Posterior vena cava (tissue), 2 donors: ENCODE measurements around the gene SLC16A1. TPM values are rescaled to one million over a fixed set of nuclear protein-coding genes. Genes with fewer than 3 reads are reported as not detected.

Experiments used
- DNase-seq: peaks from one replicate; pipeline ENCODE4 v3.0.0-alpha.2; 2020; ENCODE audit warnings: low spot score
- intact Hi-C, 2 donors: fragments of 100-400 bp; cut with DNase I; formaldehyde crosslinking; loops; one replicate each; pipeline versions ENCODE4 v1.14.1 to v1.14.2; 2022 to 2023
- total RNA-seq, 2 donors: library from RNA; stranded (reverse); fragmentation: NEBNext Ultra II Directional; extraction: Animal tissue kit (Norgen Biotek cat#: 25700); gene quantifications; one replicate each; pipeline ENCODE4 v1.2.1, GENCODE V29; 2021
- donor health status: DM: yes; HTN: yes; CAD: no.
- donor health status: DM: yes; HTN: yes; CAD: no.

Gene SLC16A1
- total RNA-seq, 2 donors from 2014 or later = 34.0 to 39.7 TPM

- no peak for DNase-seq
- intact Hi-C loops = no loop called here
Measured at GRCh38 chr1:112866151-112866550, 89.8 kb downstream of the SLC16A1 start.

GRCh38 chr1:112862753-112863426 is 93.1 kb downstream of the SLC16A1 start:
- DNase-seq = no peak
- intact Hi-C loops = no loop called here

Other genes with a start within 250 kb of the SLC16A1 start
- 100 to 1,000 TPM; 297 to 387 TPM for gene RHOC, start 249.1 kb downstream of the SLC16A1 start, total RNA-seq
- gene PPM1J, start 240.9 kb downstream of the SLC16A1 start, total RNA-seq = 1 to 10 TPM; 2.1 to 3.0 TPM
- gene LRIG2, start 117.0 kb upstream of the SLC16A1 start, total RNA-seq = 10 to 100 TPM; 11.5 to 14.1 TPM